ENCODE data around the gene CERS6.
"Not testable (repeated sequence)": the region's sequence is repeated elsewhere in the genome, so short reads cannot be mapped to it uniquely, and the experiment has no call there.

Gene CERS6

DNA sequence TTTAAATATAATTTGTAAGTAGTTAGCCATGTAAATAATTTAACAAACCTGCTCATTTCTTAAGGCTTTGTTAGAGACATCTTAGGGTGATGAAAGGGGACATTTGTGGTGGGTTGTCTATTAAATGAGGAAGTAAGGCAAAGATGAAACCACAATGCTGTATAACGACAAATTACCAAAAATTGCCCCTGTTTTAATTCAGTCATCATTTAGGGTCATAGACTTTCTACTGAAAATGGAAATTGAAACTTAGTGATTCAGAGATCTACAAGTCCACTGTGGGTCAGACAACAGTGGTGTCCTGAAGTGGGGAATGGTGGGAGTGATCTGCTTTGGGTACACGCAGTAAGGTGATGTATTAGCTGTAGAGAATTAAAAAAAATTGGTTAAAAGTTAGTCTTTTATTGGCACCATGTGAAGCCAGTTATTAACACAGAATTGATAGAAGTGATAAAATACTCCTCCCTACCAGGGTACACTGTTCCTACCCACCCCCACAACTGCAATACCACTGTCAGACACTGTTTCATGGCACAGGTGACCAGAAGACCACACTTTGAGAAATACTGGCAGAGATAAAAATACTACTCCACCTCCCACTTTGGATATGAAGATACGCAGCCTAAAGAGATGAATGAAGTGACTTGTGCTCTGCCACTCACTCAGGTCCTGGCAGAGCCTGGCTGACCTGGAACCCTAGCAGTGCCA lies 13.4 kb downstream of the CERS6 start:
- no peak for DNase-seq

DNA sequence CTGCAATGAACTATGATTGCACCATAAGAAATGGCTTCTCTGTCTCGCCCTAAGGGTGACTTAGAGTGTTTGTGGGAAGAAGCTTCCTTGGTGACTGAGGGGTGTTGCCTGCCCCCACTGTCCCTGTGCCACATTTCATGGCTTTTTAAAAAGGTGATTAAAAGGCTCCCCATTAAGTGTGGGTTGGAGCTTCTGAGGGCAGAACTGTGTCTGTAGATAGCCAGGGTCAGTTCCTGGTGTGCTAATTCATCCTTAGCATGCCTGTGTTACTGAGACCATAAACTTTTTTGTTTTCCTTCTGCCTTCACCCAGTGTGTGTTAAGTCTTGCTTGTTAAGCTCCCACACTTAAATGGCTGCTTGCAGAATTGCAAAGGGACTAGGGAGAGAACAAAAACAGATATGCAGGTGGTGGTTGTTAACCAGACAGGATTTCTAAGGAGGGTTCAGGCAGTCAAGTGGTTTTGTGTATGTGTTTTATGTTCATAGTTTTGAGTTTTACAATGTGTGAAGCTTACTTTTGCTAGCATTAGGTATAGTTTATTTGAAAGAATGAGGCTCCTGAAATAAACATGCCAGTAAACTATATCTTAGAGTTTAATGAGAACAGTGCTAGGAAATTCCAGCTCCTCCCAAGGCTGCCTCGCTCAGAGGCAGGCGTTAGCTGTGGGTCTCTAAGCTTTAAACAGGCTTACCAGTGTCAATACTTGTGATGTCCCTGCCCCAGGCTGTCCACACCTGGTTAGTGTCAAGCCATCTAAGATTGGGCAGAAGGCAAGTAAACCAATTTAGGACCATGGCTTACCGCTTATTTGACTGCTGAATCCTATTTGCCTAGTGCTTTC lies 14.5 kb downstream of the CERS6 start:
- DNase-seq, result no peak

GRCh38 chr2:168471163-168471475 lies 15.0 kb downstream of the CERS6 start:
- DNase-seq, result no peak

DNA sequence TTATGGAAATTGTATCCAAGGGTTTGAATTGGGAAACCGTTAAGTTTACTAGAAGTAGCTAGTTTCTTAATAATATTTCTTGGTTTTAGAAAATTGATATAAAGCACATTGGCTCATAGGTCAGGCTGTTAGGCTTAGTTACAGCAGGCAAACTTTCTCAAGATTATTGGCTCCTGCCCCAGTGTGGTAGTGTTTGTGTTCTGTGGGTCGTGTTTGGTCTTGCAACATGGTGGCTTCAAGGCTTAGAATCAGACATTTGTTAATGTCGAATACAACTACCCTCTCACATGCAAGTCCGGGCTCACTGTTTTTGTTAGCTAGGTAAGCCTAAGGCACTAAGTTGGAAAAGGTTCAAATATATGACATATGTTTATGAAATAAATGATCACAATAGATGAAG lies 19.6 kb downstream of the CERS6 start:
- DNase-seq, result no peak

- no peak for DNase-seq
Measured at GRCh38 chr2:168478206-168478605, 22.1 kb downstream of the CERS6 start.

DNA sequence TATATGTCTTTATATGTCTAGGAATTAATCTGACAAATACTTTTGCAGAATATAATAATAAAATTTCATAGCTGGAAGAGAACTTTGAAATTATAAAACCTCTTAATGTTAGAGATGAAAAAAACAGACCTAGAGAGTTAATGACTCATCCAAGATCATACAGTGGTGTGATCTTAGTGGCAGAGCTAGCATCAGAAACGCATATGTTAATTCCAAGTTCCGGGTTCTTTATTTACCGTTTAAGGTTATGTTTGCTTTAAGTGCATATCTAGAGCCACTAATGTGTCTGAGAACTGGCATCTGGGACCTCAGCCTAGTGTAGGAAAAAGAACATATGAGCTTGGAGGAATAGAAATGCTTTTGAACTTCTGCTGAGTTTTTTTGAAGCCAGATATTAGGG lies 24.3 kb downstream of the CERS6 start:
- DNase-seq, result no peak

DNA sequence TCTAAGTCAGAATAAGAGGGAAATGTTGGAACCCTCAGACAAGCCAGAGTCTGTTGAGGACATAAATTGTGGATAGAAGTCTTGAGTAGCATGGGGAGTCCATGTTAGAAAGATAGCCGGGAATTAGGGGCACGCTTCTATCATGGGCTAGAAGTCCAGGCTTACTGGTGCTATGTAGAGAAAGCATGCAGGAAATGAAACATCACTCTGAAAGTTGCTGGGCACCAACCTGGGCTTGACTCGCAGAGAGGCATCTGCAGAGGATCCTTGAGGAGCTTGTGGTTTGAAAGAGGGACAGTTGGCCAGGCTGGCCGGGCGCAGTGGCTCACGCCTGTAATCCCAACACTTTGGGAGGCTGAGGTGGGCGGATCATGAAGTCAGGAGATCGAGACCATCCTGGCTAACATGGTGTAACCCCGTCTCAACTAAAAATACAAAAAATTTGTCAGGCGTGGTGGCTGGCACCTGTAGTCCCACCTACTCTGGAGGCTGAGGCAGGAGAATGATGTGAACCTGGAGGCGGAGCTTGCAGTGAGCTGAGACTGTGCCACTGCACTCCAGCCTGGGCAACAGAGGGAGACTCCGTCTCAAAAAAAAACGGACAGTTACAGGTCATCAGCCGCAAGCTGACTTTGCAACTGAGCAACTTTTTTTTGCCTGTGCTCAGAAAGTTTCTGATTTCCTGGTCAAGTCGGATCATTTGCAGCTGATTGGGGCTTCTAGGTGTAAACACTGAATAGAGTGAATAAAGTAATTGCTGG lies 24.9 kb downstream of the CERS6 start:
- no peak for DNase-seq

- no peak for DNase-seq
Measured at GRCh38 chr2:168482269-168482668, 26.2 kb downstream of the CERS6 start.

DNA sequence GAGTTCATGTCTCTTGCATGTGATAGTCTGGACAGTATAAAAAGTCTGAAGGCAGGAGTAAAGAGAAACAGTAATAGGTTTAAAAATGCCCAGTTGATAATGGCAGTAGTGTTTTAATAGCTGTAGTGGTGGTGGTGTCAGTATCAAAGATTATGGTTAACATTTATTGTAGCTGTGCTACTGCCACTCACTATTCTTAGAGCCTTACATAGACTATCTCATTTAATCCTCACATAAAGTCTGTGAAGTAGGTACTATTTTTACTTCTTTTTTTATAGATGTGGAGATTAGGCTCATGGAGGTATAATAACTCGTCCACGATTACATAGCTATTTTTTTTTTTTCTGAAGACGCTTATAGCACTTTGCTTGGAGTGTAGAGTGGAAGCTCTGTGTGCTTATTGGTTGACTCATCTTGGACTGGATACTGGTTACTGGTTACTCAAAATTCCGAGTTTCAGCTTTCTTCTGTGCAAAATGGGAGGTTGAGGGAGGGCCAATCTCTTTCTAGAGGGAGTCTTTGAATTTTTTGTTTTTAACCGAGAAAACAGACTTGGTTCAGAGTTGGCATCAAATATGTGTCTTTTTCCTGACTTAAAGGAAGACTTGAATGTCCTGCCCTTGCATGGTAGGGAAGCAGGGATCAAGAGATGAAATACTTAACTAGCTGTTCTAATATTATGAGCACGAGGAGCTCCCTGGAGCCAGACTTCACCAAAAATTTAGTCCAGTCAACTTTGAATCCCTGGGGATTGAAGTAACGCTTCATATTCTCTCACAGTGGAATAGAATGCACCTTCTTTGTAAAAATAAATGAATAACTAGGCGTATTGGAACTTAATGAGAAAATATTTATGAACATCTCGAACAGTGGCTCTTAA lies 27.1 kb downstream of the CERS6 start:
- DNase-seq, result no peak

DNA sequence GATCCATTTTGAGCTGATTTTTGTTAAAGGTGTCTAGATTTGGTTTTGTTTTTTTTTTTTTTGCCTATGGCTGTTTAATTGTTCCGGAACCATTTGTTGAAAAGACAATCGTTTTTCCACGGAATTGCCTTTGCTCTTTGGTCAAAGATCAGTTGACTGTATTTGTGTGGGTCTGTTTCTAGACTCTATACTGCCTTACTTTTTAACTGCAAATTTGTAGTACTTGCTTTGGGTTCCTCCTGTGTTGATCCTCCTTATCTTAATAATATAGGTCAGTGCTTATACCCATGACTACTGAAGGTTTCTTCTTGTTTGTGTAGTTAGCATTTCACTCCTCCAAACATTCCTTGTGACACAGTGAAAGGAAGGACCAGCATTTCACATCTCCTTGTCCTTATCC lies 30.4 kb downstream of the CERS6 start:
- DNase-seq, result no peak

- no peak for DNase-seq
Measured at GRCh38 chr2:168490015-168490874, 34.2 kb downstream of the CERS6 start.

GRCh38 chr2:168490946-168491605 lies 35.0 kb downstream of the CERS6 start:
- no peak for DNase-seq

- not testable (repeated sequence) for DNase-seq
Measured at GRCh38 chr2:168491728-168492127, 35.7 kb downstream of the CERS6 start.

DNA sequence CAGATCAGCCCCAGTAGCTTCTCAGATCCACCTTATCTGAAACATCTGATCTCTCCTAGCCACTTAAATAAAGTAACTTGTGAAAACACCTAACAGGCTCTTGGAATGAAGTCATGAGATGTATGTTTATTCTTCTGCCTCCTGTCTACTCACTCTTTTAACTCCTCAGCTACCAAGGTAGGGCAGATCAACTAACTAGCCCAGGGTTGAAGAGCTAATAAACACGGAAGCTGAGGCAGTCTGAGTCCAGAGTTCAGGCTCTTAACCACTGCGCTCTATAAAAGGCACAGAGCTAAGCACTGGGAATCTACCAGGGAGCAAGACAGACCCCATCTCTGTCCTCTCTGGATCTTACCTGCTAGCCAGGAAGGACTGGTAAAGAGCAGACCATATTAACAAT lies 37.1 kb downstream of the CERS6 start:
- not testable (repeated sequence) for DNase-seq

DNA sequence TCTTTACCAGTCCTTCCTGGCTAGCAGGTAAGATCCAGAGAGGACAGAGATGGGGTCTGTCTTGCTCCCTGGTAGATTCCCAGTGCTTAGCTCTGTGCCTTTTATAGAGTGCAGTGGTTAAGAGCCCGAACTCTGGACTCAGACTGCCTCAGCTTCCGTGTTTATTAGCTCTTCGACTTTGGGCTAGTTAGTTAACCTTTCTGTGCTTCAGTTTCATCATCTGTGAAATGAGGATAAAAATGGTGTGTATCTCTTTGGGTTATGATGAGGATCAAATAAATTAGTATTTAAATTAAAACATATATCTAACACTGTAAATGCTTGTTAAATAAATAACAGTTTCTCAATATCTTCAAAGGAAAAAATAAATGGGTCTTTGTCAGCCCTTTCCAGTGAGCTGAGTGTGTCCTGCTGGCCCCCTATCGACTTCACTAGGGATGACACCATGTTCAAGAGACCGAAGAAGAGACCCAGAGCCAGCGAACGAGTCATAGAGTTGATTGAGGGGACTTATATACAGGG lies 38.2 kb downstream of the CERS6 start:
- DNase-seq, result no peak

DNA sequence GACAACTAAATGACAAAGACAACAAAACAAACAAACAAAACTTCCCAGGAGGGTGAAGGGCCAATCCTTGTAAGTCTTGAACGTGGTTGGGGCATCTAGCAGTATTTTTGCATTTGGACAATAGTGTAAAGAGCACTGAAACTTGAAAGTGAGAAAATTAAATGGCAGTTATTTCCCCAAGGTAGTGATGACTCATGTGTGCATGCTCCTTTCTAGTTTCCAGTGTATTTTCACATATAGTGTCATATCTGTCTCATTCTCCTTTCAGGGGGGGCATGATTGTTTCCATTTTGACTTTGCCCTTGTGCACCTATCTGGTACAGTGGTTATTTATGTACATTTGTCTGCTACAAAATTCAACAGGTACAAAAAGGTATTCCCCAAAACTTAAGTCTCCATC lies 39.5 kb downstream of the CERS6 start:
- DNase-seq, result no peak

DNA sequence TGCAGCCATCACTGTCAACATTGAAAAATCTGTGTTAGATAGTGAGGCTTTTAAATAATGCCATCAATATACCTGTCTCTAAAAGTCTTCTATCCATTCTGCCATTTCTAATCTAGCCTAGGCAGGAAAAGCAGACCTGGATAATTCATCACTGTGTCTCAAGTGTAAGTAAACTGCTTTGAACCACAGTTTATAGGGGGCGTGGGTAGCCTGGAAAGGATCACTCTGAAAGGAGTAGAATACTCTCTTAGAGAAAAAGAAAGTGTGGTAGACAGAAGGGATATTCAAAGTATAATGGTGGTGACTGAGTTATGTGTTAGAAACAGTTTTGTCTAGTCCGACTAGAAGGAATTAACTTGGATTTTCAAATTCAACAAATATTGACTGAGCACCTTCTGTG lies 40.8 kb downstream of the CERS6 start:
- DNase-seq, result no peak

GRCh38 chr2:168499500-168499899 lies 43.4 kb downstream of the CERS6 start:
- DNase-seq, result no peak

DNA sequence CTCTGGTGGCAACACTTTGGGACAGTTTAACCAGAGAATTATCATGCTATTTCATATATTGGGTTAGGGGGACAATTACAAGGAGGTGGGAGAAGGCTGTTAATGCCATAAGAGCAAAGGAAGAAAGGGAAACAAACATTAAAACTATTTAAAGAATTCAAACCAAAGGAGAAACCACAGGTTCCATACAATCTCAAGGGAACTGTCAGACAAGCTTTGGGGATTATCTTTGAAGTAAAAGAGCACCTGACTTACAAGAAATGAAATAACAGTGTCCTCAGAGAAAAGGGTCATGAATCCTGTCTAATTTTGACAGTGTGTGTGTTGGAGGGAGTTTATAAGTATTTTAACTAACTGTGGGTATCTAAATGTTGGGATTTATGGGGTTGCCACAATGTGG lies 44.4 kb downstream of the CERS6 start:
- DNase-seq, result no peak

DNA sequence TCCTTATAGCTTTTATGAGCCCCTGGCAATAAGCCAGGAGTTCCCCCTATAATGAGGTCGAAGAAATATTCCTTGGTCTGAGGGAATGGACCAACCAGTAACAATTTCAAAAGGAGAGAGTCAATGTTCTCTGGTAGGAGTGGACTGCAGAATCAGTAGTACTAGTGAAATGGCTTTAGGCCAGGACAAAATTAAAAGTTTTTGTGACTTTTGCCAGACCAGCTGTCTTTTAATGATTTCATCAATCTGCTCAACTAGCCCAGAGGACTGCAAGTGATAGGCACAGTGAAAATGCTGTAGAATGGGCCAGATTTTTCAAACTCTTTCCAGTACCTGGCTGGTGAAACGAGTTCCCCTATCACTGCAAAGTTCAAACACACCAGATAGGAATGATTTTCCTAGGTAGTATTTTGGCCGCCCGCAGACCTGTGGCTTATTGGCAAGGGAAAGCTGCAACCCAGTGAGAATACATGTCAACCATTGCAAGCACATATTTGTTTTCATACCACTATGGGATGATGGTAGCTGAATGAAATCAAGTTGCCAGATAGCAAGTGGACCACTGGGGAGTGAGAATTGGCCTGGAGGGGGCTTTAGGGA lies 45.5 kb downstream of the CERS6 start:
- DNase-seq, result no peak

DNA sequence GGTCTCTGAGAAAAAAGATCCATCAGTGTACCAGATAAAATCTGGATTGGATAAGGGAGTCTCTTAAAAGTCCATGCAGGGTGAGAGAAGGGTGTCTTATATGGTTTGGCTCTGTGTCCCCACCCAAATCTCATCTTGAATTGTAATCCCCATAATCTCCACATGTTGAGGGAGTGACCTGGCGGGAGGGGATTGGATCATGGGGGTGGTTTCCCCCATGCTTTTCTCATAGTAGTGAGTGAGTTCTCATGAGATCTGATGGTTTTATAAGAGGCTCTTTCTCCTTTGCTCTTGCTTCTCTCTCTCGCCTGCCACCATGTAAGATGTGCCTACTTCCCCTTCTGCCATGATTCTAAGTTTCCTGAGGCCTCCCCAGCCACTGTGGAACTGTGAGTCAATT lies 46.8 kb downstream of the CERS6 start:
- DNase-seq, result not testable (repeated sequence)
